Right ventricle myocardium superior (tissue), 1 donor: Measurements from ENCODE around the gene TMEM181. TPM values are rescaled to one million over a fixed set of nuclear protein-coding genes. Genes with fewer than 3 reads are reported as not detected.
"Not testable (repeated sequence)": the region's sequence is repeated elsewhere in the genome, so short reads cannot be mapped to it uniquely, and the experiment has no call there.

Experiments
- ATAC-seq: fragments of 200-7000 bp; cut with Tn5 transposase; one replicate; pipeline ENCODE4 v1.9.1; 2020; ENCODE audit warnings: mild to moderate bottlenecking; ENCODE audit not compliant: poor library complexity
- DNase-seq: peaks from one replicate; pipeline ENCODE4 v3.0.0-alpha.2; 2020
- intact Hi-C: fragments of 100-400 bp; cut with DNase I; formaldehyde crosslinking; loops from one replicate; pipeline ENCODE4 v1.11.2; 2022
- total RNA-seq: library from RNA; stranded (reverse); fragmentation: NEBNext Ultra II Directional; extraction: Animal tissue kit (Norgen Biotek cat#: 25700); gene quantifications from one replicate; pipeline ENCODE4 v1.2.1, GENCODE V29; 2021
- donor health status: DM: no; HTN: yes; CAD: no; lungs with severe emphysema.

TMEM181 gene
- total RNA-seq, 1 donor from 2014 or later, result 8.8 TPM

DNA sequence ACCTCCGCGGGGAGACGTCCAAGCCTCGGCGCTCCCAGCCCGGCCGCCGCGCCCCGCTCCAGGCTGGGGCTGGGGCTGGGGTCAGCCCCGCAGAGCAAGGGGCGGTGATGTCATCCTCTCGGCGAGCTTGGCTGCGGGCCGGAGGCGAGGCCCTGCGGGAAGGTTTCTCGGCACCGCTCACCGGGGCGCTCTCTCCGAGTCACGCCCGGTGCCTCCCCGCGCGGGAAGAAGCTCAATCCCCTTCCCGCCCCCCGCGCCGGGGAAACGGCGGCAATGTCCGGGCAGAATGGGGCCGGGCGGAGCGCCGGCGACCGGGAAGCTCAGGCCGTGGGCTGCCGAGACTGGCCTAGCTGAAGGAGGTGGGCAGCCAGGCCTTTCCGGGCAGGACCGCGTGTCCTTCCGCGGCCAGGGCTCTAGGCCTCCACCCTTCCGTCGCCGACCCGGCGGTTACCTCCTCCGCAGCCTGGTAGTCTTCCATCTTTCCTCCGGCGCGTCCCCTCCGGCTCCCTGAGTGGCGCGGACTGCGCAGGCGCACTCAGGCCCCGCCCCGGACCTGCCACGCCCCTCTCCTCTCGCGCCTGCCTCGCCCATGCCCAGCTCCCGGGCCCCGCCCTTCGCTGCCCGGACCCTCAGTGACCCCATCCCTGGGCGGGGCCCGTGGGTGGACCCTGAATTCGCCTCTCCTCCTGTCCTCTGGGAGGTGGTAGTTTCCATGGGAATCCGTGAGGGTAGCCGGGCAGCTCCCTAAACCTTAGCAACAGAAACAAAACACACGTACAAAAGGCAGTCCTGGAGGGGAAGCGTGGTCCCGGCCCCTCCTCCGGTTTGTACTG, 84.6 kb downstream of the TMEM181 start, which contains the start of gene DYNLT1:
Gene DYNLT1, minus strand, starts transcription at position 513 of the 833 bp plus-strand sequence. Its CDS starts 35 bp downstream, at position 478.
- DNase-seq (peak; percentile 97), ATAC-seq (peak; percentile 95)
- intact Hi-C loops, result no loop called here

DNA sequence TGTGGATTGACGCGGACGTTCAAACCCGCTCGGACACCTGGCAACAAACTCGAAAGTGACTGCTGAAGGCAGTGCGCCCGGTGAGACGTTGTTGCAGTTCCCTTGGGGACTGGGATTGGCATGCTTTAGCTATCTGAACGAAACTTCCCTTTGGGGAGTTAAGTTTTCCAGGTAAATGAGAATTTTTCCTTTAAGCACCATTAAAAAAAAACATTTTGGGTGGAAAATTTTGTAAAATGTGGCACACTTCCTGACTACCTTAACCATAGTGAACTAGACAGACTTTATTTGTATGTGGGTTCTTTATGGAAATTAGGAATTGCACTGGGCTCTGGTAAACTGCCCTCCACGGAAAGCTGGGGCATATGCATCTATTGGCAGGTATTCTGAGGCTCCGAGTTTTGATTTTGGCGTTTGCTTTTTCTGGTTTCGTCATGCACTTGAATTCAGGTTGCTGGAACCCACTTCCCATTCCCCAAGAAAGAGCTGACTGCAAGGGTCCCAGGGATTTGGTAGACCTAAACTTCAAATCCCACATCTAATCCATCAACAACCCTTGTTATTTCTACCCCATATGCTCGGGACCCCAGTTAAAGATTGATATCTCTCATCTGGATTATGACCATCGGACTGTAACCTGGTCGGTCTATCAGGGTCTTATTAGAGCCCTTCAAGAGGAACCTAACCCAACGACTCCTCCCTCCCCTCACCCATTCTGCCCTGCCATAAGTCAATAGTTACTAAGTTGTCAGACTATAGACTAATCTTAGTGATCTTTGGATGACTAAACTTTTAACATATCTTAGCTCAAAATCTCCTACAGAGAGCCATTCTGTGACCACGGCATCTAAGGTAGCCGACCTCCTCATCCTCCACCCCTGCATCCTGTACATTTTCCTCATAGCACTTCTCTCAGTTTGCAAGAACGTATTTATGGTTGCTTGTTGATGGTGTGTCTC, 85.5 kb downstream of the TMEM181 start:
- no peak for ATAC-seq
- intact Hi-C loops, result no loop called here
- DNase-seq, result no peak

DNA sequence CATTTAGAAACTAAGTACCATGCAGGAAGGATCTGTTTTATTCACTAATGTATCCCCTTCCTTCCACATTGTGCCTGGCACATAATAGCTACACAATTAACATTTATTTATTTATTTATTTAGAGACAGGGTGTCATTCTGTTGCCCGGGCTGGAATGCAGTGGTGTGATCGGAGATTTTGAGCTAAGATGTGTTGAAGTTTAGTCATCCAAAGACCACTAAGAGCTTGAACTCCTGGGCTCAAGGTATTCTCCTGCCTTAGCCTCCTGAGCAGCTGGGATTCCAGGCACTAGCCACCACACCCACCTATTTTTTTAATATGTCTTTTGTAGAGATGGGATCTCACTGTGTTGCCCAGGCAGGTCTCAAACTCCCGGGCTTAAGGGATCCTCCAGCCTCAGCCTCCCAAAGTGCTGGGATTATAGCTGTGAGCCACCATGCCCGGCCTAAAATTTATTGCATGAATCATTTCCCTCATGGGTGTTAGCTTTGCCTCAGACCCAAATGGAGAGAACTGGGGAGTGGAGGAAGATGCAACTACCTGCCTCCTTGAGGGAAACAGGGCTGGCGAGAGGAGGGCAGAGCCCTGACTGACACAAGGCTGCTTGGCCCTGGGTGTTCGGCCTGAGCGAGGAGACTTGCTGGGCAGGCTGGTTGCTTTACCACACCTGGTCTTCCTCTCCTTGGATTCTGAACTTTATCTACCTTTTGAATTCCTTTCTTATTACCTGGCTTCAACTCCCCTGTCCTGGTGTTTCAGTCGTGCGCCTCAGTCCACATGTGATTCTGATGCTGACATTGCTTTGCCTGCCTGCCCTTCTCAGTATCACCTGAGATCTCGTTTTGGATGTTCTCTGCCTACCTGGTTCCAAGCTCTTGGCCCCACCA, 86.4 kb downstream of the TMEM181 start:
- no peak for DNase-seq
- no peak for ATAC-seq
- intact Hi-C loops, result no loop called here

DNA sequence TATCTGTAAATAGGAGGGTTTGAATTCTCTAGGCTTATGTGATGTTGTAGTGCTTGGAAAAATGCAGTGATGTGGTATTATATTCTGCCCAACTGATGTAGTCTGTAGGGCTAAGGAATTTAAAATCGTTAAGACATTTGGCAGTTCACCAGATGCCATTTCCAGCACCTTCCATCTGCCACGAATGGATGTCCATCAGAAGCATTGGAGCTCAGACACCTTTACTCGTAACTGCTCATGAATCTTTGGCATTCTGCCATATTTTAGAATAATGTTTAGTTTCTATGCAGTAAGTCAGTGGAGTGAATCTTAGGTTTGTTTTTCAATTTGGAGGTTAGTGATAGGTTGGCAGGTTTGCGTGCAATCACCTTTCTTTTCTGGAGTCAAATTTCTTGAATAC, 87.6 kb downstream of the TMEM181 start:
- intact Hi-C loops, result no loop called here
- DNase-seq, result no peak
- no peak for ATAC-seq

DNA sequence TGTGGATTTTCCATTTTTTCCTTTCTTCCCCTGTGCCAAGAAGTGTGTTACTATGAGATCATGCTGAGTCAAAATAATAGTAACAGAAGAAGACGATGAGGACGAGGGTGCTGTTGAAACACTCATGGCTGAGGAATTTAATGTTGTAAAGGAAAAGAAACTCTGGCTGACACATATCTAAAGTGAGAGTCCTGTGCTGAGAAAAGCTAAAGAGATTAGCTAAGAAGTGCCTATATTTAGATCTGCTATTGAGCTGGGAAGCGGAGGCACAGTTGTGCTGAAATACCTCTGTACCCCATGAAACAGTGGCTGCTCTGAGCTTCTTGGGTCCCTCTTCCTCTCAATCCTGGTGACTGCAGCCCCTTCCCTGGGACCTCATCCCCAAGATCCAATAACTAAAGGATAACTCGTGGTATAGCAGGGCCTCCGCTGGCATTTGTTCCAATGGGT, 88.8 kb downstream of the TMEM181 start:
- intact Hi-C loops, result no loop called here
- DNase-seq, result no peak
- peak; percentile 3 for ATAC-seq

DNA sequence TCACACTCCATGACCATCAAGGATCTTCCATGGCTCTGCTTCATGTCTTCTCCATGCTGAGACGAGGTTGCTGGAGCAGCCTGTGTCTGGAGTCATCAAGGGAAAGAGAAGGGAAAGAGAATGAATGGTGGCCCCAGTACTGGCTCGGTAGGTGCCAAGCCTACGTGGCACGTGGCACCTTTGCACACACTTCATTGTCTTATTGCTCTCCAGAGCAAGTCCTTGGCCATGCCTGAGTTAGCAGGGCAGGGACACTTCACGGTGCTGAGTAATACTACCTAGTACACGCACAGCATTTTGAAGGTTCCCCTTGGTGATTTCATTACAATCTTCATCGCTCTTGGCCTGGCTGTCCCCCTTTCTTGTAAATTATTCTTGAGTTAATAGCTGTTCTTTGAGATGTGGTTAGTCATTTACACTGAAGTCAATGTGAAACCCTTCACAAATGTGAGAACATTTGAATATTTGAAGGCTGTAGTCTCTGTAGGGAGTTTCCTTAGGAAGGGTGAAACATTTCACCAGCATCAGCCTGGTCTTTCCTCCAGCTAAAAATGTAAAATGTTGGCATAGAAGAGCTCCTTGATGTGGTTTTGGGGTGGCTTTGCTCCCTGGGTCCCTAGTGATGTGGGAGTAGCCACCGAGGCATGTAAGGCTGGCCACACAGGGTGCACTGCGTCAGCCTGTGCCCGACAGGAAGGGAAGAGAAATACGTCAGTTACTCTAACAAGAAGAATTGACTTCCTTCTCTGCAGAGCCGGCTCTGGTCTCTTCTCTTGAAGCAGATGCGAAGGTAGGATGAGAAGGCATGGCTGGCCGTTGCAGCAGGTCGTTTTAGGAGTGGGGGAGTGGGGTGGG, 89.6 kb downstream of the TMEM181 start, which contains the start of gene SYTL3:
Gene SYTL3, plus strand, starts transcription at position 766 of the 855 bp plus-strand sequence. CDS start 13,215 bp downstream, outside the sequence.
- no peak for ATAC-seq
- peak; percentile 70 for DNase-seq
- intact Hi-C loops, result no loop called here

DNA sequence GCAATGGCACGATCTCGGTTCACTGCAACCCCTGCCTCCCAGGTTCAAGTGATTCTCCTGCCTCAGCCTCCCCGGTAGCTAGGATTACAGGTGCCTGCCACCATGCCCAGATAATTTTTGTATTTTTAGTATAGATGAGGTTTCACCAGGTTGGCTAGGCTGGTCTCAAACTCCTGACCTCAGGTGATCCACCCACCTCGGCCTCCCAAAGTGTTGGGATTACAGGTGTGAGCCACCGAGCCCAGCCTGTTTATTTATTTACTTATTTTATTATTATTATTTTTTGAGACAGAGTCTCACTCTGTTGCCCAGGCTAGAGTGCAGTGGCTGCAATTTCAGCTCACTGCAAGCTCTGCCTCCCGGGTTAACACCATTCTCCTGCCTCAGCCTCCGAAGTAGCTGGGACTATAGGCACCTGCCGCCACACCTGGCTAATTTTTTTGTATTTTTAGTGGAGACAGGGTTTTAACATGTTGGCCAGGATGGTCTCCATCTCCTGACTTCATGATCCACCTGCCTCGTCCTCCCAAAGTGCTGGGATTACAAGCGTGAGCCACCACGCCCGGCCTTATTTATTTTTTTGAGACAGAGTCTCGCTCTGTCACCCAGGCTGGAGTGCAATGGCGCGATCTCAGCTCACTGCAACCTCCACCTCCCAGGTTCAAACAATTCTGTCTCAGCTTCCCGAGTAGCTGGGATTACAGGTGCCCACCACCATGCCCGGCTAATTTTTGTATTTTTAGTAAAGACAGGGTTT, 92.3 kb downstream of the TMEM181 start:
- DNase-seq, intact Hi-C loops, ATAC-seq: not testable (repeated sequence)

DNA sequence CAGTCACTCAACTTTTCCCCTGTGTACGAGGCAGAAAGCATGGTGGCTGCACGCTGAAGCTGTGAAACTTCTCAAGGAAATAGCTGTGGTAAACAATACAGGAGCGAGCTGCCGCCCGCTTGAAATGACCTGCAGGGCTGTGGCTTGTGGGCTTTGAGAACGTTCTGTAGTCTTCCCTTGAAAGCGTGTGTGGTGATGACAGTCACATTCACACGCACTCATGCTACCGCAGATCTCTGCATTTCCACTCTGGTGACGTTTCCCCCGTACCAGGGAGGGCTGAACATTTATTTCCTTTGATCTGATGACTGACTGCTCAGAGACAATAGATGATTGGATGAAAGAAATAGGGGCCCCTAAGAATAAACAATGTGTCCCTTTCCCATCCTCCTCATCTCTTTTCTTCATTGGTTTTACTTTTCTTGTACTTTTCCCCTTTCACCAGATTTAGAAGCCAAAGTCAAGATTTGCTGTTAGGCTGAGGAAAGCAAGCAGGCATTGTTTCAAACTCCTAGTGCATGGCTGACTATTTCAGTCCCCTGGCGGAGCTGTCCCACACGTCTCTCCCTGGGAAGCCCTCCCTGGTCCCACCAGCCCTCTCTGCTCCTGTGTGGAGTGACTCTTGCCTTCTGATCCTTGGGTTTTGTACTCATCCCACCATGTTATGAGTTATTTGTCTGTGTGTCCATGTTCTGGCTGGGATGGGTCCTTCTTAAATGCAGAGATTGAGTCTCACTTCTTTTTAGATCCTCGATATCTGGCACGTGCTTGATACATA, 93.9 kb downstream of the TMEM181 start:
- intact Hi-C loops, result no loop called here
- DNase-seq, result peak; percentile 69
- ATAC-seq, result peak; percentile 65

DNA sequence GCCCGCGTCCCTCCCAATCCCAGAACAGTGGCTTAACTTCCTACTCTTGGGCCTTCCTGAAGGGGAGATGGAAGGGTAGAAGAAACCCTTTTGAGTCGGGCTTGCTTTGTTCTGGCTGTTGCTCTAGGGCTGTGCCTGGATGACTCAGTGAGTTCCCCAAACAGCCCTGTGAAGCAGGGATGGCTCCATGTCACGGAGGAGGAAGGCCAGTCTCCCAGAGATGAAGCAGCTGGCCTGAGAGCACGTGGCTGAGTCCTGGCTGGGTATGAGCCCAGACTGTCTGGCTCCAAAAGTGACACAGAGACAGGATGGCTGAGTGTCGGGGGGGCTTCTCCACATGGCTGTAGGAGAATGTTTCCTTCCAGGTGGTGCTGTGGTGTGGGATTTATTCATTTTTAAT, 94.6 kb downstream of the TMEM181 start:
- ATAC-seq (peak; percentile 94), DNase-seq (peak; percentile 88)
- intact Hi-C loops, result no loop called here

DNA sequence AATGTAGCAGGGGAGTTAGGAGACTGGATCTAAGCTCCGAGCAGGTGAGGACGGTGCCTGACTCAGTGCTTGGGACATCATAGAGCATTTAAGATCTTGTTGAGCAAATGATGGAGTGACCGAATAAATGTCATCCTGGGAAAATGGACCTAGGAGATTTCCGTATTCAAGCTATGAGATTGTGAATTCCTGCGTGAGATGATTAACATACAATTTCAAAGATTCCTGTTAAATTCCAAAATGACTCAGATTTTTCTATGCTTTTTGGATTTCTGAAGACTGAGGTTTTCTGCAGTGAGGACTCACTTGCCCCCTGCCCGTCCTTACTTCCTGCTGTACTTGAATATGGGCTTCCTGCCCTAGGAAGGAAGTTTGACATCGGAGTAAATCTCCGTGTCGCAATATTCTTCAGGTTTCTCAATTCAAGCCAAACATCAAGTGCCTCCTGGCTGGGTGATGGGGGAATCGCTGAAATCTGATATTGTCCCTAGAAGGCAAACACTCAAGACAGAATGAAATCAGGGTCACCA, 95.1 kb downstream of the TMEM181 start:
- intact Hi-C loops, result no loop called here
- no peak for DNase-seq
- ATAC-seq, result peak; percentile 36

DNA sequence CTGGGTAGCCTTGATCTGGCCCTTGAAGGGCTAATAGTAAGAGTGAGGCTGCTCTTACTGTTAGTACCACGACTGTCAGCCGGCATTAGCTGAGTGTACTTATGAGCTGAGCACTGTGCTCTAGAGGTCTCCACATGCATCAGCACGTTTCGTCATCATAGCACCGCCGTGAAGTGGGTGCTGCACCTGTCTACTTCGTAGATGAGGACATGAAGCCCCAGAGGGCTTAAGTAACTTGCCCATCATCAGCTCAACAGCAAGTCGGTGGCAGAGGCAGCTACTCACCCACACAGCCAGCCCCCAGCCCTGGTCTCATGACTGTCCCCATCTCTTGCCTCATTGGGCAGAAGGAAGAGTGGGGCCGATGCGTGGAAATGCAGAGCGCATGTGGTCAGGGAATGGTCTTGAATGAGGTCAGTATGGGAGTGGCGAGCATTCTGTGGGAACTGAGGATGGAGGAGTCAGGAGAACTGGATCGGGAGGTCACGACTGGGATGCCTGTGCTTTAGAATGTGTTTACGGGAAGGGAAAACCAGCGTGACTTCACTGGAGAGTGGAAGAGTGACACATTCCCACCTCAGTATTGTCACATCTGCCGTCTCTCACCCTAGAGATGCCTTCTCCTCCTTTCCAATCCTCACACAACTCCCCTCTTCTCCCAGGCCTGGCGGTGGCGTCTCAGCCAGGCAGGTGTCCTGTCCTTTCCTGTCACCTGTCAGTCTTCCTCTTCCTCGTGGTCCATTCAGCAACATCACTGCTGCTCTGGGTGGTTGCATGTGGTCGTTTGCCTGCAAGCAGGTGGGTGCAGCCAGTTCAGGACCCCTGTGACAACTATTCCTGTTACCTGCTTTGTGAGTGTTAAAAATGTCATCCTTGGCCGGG, 95.9 kb downstream of the TMEM181 start:
- intact Hi-C loops, result no loop called here
- ATAC-seq (no peak), DNase-seq (no peak)

DNA sequence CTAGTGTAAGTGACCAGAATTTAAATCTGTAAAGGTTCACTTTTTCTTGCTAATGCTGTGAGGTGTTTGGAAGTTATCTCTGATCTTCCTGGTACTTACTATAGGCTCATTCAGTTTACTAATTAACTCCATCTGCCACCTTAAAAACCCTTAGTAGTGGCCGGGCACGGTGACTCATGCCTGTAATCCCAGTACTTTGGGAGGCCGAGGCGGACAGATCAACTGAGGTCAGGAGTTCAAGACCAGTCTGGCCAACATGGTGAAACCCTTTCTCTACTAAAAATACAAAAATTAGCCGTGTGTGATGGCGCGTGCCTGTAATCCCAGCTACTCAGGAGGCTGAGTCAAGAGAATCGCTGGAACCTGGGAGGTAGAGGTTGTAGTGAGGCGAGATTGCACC, 97.1 kb downstream of the TMEM181 start:
- intact Hi-C loops, ATAC-seq, DNase-seq: not testable (repeated sequence)

DNA sequence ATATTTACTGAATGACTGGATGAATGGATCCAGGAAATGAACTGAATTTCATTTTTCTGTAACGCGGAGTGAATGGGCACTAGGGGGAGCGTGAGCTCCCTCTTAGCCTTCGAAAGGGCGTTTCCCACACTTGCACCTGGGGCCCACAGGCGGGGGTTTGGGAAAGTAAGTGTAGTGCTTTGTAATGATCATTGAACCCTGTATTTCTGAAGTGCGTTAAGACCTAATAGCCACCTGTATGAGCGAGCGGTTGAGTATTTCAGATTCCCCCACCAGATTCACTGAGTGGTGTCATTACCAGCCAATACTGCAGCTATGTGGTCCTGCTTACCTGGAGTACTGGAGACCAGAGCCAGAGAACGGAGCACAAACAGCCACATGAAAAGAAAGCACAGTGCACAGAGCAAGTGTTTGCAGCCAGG, 100.5 kb downstream of the TMEM181 start:
- intact Hi-C loops, result no loop called here
- DNase-seq, result no peak
- ATAC-seq, result peak; percentile 44

DNA sequence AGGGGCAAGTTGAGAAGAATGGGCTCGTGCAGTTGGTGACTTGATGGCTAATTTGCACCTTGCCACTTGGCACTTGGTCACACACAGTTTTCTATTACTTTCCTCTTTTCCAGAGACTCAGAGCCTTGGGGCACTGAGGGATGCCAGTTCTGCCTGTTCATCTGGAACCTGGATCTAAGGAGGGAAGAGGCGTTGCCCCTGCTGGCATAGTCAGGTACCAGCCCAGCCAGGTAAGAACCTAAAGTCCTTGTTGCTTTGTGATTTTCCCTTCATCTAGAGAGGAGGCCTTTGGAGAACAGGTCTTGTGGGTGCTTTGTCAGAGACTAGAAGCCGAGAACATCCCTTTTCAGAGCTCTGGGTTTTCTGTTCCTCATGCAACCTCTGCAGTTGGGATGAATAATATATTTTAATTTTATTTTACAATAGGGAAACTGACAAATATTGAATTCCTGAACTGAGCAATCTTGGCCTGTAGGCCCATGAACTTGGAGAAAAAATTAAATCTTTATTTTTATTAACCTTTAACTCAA, 101.3 kb downstream of the TMEM181 start:
- ATAC-seq (no peak), DNase-seq (no peak)
- intact Hi-C loops, result no loop called here

DNA sequence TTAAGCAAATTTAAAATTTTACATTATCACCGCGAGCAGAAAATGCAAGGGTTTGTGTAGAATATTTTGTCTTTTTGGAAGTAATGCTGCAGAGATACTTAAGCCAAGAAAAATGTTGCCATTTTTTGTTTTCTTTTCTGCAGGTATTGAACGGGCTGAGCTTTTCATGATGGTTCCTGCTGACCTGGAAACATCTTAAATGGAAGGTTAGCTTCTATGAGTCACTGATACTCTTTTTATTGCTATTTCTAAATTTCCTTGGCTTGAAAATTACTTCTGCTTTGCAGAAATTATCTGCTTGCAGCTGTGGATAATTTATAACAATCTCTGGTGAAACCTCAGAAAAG, 102.7 kb downstream of the TMEM181 start:
- DNase-seq (no peak), ATAC-seq (no peak)
- intact Hi-C loops, result no loop called here
